Esophagus muscularis mucosa (tissue), 4 donors: ENCODE results near the gene EPHA4.

Experiments used
- CTCF ChIP-seq, 3 experiments: fragments of 200-600 bp in 2 of 3; fragments of 450-650 bp in 1 of 3; sonication (generic) in 2 of 3; IDR thresholded peaks; one replicate each; pipeline ENCODE4 v1.5.1; 2017 to 2019; ENCODE audit warnings: antibody characterized with exemption in 3 of 3, mild to moderate bottlenecking in 2 of 3, moderate library complexity in 1 of 3
- EP300 ChIP-seq: sonication (generic); formaldehyde crosslinking; IDR thresholded peaks from one replicate; pipeline ENCODE4 v1.6.1; 2017; ENCODE audit warnings: antibody characterized with exemption
- POLR2A ChIP-seq: fragments of 450-650 bp; IDR thresholded peaks from one replicate; pipeline ENCODE4 v1.6.1; 2017; ENCODE audit warnings: antibody characterized with exemption, moderate library complexity, mild to moderate bottlenecking, low read depth

- TF ChIP-seq POLR2A, result no peak
- TF ChIP-seq CTCF (IDR thresholded peaks at IDR 0.05), result no peak
- no peak for TF ChIP-seq EP300
Measured at GRCh38 chr2:221605751-221606240, 33.7 kb upstream of the EPHA4 start.
